ENCODE data around the gene SEMA4D. TPM values are rescaled to one million over a fixed set of nuclear protein-coding genes. Genes with fewer than 3 reads are reported as not detected.

Gene SEMA4D
- total RNA-seq, 3 donors from 2014 or later (not counting 1 experiment from before 2014, with no cell fraction given), result 354 to 448 (median 420) TPM

DNA sequence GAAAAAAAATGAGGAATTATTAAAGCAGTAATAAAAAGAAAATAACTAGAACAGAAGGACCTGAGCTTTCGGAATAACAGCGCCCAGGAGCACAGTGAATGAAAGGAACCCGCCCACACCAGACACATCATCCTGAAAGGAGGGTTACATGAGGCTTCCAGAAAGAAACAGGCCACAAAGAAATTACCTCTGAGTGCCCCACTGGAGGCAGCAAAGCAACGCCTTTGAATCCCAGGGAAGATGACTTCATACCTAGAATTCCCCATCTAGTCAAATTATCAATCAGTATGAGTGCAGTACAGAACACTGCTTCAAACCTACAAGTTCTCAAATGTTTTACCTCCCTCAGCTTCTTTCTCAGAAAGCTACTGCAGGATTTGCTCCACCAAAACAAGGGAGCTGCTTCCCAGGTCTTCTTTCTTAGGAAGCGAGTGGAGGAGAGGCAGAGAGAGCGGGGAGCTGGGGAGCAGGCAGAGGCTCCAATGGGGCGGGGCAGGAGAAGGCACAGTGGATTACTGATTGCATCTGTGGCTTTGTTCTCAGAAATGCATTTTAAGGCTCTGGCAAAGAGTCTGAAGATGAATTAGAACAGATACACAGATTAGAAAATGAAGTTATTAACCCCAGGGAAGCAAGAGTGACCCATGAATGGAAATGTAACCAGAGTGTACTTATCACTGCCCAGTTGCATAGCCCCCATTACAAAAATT is 87.1 kb downstream of the SEMA4D start:
- Mint-ChIP-seq H3K4me1 (peaks cover 70 to 74% of the 10 kb centered on the region in 2 donors), H3K27me3 (ENCODE audit: low read depth in 2 of 2) (no peaks in the 10 kb centered on the region), H3K4me3 (peak overlapping the region; percentile 38), H3K36me3 (no peaks in the 10 kb centered on the region), H3K9me3 (peaks cover 0 to 4% of the 10 kb centered on the region in 2 donors), H3K27ac (peak overlapping the region; percentile 90 to 91)
- Histone ChIP-seq H3K27me3 (ENCODE audit: control insufficient read depth, insufficient read depth, low read length) (no peaks in the 10 kb centered on the region), H3K27ac (ENCODE audit: low read length) (no peak overlapping the region), H3K4me1 (ENCODE audit: control insufficient read depth, insufficient read depth, low read length) (peaks cover 68% of the 10 kb centered on the region), H3K36me3 (ENCODE audit: control insufficient read depth, insufficient read depth, low read length) (peaks cover 30% of the 10 kb centered on the region), H3K9me3 (ENCODE audit: control insufficient read depth, insufficient read depth, low read length) (peaks cover 6% of the 10 kb centered on the region), H3K4me3 (ENCODE audit: low read length) (no peak overlapping the region)
- TF ChIP-seq, protein P1, sequence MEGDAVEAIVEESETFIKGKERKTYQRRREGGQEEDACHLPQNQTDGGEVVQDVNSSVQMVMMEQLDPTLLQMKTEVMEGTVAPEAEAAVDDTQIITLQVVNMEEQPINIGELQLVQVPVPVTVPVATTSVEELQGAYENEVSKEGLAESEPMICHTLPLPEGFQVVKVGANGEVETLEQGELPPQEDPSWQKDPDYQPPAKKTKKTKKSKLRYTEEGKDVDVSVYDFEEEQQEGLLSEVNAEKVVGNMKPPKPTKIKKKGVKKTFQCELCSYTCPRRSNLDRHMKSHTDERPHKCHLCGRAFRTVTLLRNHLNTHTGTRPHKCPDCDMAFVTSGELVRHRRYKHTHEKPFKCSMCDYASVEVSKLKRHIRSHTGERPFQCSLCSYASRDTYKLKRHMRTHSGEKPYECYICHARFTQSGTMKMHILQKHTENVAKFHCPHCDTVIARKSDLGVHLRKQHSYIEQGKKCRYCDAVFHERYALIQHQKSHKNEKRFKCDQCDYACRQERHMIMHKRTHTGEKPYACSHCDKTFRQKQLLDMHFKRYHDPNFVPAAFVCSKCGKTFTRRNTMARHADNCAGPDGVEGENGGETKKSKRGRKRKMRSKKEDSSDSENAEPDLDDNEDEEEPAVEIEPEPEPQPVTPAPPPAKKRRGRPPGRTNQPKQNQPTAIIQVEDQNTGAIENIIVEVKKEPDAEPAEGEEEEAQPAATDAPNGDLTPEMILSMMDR (IDR thresholded peaks at IDR 0.05), result no peak
- DNase-seq, result peak in 1 of 2 donors; percentile 71
- intact Hi-C loops (cut with micrococcal nuclease), result no loop called here
- ATAC-seq, result no peak
- WGBS (ENCODE audit: insufficient coverage), result 69% methylated on average over 7 of the region's 7 CpGs

DNA sequence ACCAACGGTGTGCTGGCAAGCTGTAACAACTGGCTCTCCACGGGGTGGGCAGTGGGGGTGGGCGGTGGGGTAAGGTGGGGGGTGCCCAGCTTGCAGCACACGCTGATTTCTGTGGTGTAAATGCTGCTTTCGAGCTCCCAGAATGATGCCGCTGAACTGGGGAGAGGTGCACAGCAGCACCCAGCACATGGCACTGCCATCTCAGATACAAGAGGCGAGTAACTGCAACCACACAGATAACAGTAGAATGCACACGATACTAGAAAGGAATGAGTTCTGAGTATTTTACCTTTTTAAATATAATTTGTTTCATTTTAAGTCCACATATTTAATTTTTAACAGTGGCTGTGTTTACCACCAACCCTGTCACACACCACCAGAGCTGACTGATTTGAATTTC is 87.9 kb downstream of the SEMA4D start:
- no peaks in the 10 kb centered on the region for H3K36me3 Mint-ChIP-seq
- peaks cover 76% of the 10 kb centered on the region for H3K4me1 ChIP-seq (ENCODE audit: control insufficient read depth, insufficient read depth, low read length)
- peaks cover 76 to 81% of the 10 kb centered on the region in 2 donors for H3K4me1 Mint-ChIP-seq

GRCh38 chr9:89409466-89409865 is 88.4 kb downstream of the SEMA4D start:
- H3K4me1 ChIP-seq (ENCODE audit: control insufficient read depth, insufficient read depth, low read length), result peaks cover 78% of the 10 kb centered on the region
- ATAC-seq (no peak), DNase-seq (peak in 1 of 2 donors; percentile 16)
- Mint-ChIP-seq H3K27ac (peak overlapping the region; percentile 90 to 91), H3K9me3 (peaks cover 0 to 4% of the 10 kb centered on the region in 2 donors), H3K4me1 (peaks cover 78 to 83% of the 10 kb centered on the region in 2 donors), H3K27me3 (ENCODE audit: low read depth in 2 of 2) (no peaks in the 10 kb centered on the region), H3K4me3 (peak overlapping the region; percentile 88), H3K36me3 (no peaks in the 10 kb centered on the region)
- WGBS (ENCODE audit: insufficient coverage), result 39% methylated on average over 4 of the region's 4 CpGs
- no peaks in the 10 kb centered on the region for H3K27me3 ChIP-seq (ENCODE audit: control insufficient read depth, insufficient read depth, low read length)
- peak overlapping the region; percentile 19 for H3K27ac ChIP-seq (ENCODE audit: low read length)
- intact Hi-C loops (cut with micrococcal nuclease), result loop anchor here (1.0 to 5.0 kb wide), 4 partner anchors 9 to 139 kb away; no protein-coding TSS in a partner anchor
- no peak overlapping the region for H3K4me3 ChIP-seq (ENCODE audit: low read length)
- peaks cover 25% of the 10 kb centered on the region for H3K36me3 ChIP-seq (ENCODE audit: control insufficient read depth, insufficient read depth, low read length)
- TF ChIP-seq, protein P1 (IDR thresholded peaks at IDR 0.05), result no peak
- H3K9me3 ChIP-seq (ENCODE audit: control insufficient read depth, insufficient read depth, low read length), result peaks cover 6% of the 10 kb centered on the region

More for the DNA sequence above, 87.9 kb downstream of the SEMA4D start:
- H3K27me3 ChIP-seq (ENCODE audit: control insufficient read depth, insufficient read depth, low read length), result no peaks in the 10 kb centered on the region
- Mint-ChIP-seq H3K4me3 (peak overlapping the region; percentile 52), H3K27ac (peak overlapping the region; percentile 90 to 91), H3K27me3 (ENCODE audit: low read depth in 2 of 2) (no peaks in the 10 kb centered on the region), H3K9me3 (peaks cover 0 to 4% of the 10 kb centered on the region in 2 donors)
- H3K9me3 ChIP-seq (ENCODE audit: control insufficient read depth, insufficient read depth, low read length), result peaks cover 6% of the 10 kb centered on the region
- no peak overlapping the region for H3K27ac ChIP-seq (ENCODE audit: low read length)
- ATAC-seq (no peak), DNase-seq (peak in 1 of 2 donors; percentile 26)
- TF ChIP-seq, protein P1 (IDR thresholded peaks at IDR 0.05), result no peak
- H3K4me3 ChIP-seq (ENCODE audit: low read length), result no peak overlapping the region
- 49% methylated on average over 8 of the region's 8 CpGs for WGBS (ENCODE audit: insufficient coverage)
- intact Hi-C loops (cut with micrococcal nuclease), result no loop called here
- peaks cover 28% of the 10 kb centered on the region for H3K36me3 ChIP-seq (ENCODE audit: control insufficient read depth, insufficient read depth, low read length)
